Measurements from ENCODE around the gene FBXO47.

DNA sequence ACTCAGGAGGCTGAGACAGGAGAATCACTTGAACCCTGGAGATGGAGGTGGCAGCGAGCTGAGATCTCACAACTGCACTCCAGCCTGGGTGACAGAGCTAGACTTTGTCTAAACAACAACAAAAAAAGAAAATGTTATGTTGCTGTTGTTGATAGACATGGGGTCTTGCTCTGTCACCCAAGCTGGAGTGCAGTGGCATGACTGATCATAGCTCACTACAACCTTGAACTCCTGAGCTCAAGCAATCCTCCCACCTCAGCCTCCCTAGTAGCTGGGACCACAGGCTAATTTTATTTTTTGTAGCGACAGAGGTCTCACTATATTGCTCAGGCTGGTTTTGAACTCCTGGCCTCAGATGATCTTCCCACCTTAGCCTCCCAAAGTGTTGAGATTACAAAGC, 20.0 kb downstream of the FBXO47 start:
- TF ChIP-seq TSC22D4 (tag; IDR thresholded peaks at IDR 0.05) (no peak), NFATC3 (IDR thresholded peaks at IDR 0.05) (no peak), SIN3A (IDR thresholded peaks at IDR 0.05; ENCODE audit: borderline replicate concordance in 2 of 2, control insufficient read depth in 1 of 2, low read depth in 2 of 2, low read length in 2 of 2) (no peak), SUPT5H (IDR thresholded peaks at IDR 0.05) (no peak), EP300 (IDR thresholded peaks at IDR 0.05; ENCODE audit: low read length) (no peak), RAD21 (CRISPR knock-in tag; conservative IDR thresholded peaks at IDR 0.05 in 1 of 2, IDR thresholded peaks at IDR 0.05 in 1 of 2) (no peak), TAF7 (tag; IDR thresholded peaks at IDR 0.05) (no peak), ZZZ3 (IDR thresholded peaks at IDR 0.05) (no peak)
- TF ChIP-seq, protein P1, sequence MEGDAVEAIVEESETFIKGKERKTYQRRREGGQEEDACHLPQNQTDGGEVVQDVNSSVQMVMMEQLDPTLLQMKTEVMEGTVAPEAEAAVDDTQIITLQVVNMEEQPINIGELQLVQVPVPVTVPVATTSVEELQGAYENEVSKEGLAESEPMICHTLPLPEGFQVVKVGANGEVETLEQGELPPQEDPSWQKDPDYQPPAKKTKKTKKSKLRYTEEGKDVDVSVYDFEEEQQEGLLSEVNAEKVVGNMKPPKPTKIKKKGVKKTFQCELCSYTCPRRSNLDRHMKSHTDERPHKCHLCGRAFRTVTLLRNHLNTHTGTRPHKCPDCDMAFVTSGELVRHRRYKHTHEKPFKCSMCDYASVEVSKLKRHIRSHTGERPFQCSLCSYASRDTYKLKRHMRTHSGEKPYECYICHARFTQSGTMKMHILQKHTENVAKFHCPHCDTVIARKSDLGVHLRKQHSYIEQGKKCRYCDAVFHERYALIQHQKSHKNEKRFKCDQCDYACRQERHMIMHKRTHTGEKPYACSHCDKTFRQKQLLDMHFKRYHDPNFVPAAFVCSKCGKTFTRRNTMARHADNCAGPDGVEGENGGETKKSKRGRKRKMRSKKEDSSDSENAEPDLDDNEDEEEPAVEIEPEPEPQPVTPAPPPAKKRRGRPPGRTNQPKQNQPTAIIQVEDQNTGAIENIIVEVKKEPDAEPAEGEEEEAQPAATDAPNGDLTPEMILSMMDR (IDR thresholded peaks at IDR 0.05 in 2 of 3, conservative IDR thresholded peaks at IDR 0.05 in 1 of 3; ENCODE audit: insufficient read depth in 2 of 3, low read depth in 1 of 3, low read length in 3 of 3), result no peak
- TF ChIP-seq, protein P2, sequence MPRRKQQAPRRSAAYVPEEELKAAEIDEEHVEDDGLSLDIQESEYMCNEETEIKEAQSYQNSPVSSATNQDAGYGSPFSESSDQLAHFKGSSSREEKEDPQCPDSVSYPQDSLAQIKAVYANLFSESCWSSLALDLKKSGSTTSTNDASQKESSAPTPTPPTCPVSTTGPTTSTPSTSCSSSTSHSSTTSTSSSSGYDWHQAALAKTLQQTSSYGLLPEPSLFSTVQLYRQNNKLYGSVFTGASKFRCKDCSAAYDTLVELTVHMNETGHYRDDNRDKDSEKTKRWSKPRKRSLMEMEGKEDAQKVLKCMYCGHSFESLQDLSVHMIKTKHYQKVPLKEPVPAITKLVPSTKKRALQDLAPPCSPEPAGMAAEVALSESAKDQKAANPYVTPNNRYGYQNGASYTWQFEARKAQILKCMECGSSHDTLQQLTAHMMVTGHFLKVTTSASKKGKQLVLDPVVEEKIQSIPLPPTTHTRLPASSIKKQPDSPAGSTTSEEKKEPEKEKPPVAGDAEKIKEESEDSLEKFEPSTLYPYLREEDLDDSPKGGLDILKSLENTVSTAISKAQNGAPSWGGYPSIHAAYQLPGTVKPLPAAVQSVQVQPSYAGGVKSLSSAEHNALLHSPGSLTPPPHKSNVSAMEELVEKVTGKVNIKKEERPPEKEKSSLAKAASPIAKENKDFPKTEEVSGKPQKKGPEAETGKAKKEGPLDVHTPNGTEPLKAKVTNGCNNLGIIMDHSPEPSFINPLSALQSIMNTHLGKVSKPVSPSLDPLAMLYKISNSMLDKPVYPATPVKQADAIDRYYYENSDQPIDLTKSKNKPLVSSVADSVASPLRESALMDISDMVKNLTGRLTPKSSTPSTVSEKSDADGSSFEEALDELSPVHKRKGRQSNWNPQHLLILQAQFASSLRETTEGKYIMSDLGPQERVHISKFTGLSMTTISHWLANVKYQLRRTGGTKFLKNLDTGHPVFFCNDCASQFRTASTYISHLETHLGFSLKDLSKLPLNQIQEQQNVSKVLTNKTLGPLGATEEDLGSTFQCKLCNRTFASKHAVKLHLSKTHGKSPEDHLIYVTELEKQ (CRISPR knock-in tag; IDR thresholded peaks at IDR 0.05), result no peak
- TF ChIP-seq, protein P3, sequence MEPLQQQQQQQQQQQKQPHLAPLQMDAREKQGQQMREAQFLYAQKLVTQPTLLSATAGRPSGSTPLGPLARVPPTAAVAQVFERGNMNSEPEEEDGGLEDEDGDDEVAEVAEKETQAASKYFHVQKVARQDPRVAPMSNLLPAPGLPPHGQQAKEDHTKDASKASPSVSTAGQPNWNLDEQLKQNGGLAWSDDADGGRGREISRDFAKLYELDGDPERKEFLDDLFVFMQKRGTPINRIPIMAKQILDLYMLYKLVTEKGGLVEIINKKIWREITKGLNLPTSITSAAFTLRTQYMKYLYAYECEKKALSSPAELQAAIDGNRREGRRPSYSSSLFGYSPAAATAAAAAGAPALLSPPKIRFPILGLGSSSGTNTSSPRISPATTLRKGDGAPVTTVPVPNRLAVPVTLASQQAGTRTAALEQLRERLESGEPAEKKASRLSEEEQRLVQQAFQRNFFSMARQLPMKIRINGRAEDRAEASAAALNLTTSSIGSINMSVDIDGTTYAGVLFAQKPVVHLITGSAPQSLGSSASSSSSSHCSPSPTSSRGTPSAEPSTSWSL (CRISPR knock-in tag; IDR thresholded peaks at IDR 0.05; ENCODE audit: borderline replicate concordance), result no peak

Measured in K562 (cell line).